GM19025 (cell line): ENCODE measurements around the gene ADD3.
"Not testable (repeated sequence)": the region's sequence is repeated elsewhere in the genome, so short reads cannot be mapped to it uniquely, and the experiment has no call there.

Experiments
- ATAC-seq: cut with Tn5 transposase; IDR thresholded peaks from one replicate; pipeline ENCODE4 v1.9.1; 2021; ENCODE audit warnings: mild to moderate bottlenecking, low read depth, moderate library complexity; ENCODE audit not compliant: unreplicated experiment

The ADD3 gene

DNA sequence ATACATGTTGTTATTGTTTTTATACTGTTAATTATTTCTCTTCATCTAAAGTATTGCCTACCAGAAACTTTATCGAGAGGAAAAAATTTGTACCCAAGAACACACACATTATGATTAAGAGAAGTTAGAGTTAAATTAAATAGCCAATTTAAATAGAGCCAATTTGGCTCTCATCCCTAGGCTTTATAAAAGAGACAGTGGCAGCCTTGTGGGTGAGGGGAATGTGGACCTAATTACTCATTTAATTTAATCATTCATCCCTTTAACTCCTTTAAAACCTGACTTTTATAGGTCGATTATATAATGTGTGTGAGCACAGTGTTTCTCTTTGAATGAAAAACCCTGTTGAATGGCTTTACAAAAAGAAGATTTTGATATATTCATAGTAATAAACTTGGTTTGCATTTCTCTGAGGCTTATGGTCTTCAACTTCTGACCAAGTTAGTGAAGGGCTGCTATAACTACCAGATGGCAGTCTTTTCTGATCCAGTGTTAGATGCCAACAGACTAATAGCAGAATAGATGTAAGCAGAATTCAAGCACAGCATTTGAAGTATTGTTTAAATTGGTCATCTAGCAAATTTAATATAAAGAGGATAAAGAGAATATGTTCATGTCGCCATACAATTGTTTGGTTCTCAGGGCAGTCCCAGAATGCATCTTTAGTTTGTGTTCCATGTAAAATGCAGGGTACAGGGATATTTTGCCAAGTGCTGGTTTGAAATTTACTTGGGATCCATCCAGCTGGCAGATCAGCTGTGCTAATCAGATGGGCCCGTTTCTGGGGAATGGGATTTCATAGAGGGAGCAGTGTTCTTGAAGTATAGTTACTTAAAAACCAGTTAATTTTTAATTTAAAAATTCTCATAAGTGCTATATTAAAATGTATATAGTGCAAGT is 25.3 kb downstream of the ADD3 start:
- no peak for ATAC-seq

DNA sequence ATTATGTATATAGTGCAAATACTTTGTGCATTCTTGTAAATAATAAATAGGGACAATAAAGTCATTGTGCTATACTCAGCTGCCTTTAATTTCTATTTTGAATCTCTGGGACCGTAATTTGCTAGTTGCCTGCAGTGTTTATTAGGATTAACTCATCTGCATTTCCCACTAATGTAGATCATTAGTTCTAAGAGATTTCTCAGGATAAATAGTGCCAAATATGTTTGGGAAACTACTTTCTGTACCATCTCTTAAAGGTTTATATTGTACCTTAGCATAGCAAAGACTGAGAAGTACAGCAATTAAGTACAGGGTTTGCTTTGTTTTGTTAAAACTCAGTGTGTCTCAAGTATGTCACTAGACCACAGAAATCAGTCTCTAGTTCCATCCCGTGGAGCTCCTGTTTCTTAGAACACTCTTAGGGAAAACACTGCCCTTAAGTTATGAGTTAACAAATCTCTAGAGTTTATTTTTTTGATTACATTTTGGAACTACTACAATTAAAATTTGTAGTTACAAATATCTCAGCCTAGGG is 26.0 kb downstream of the ADD3 start:
- ATAC-seq, result no peak

DNA sequence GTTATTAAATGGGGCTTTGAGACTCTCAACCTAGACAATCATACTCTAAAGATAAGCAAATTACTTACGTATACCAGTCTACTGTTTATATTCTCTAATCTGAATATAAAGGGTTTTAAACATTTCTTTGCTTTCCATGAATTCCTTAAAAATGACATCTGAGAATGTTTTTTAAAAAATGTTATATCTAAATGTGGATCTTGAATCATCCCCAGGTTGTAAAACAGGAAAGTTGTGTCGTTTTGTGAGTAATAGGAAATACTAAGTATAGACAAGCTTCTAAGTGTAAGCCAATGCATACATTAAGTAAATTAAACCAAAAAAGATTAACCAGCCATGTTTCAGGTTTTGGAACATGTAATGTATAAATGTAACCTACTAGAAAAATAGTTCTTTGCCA is 26.8 kb downstream of the ADD3 start:
- ATAC-seq, result no peak

DNA sequence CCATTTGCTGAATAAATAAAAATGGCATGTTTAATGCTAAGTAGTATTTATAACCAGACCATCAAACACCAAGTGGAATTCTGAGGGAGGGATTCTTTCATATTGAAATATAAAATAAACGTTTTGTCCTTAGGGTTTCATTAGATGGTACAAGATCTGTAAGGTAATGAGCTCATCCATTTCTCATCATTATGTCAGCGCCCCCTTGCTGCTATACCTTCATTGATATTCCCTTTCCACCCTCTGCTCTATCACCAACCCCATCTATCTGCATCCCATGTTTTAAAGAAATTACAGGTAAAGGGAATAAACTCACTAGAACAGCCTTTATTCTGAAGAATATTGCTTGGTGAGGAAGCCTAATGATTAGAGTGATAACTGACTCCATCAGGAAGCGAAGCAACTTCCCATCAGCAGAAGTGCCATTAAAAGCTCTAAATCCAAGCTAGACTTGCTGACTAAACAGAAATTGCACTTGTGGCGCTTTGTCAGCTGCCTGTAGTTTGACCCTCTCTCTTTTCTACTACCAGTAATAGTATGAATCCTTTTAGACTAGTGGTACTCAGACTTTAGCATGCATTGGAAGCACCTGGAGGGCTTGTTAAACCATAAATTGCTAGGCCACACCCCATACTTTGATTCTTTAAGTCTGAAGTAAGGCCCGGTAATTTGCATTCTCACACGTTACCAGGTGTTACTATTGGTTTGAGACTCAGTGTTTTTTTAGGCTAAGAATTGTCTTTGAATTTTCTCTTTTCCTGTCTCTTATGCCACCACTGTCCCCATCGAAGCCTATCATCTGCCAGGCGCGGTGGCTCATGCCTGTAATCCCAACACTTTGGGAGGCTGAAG is 27.5 kb downstream of the ADD3 start:
- no peak for ATAC-seq

DNA sequence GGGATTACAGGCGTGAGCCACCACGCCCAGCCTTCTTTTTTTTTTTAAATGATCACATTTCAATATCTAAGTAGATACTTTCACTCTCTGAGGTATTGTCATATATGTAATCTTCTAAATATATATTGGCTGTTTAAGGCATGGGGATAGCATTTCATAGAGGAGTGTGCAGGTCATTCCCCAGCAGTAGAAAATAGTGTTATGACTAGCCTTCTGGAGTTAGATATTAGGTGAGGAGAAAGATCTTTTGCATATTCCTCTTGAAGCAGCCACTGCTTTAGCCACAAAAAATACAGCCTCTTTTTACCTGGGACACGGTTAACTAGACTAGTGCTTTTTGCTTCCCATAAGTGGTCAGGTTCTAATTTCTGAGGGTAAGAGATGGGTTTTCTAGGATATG is 28.9 kb downstream of the ADD3 start:
- ATAC-seq, result peak; percentile 79

DNA sequence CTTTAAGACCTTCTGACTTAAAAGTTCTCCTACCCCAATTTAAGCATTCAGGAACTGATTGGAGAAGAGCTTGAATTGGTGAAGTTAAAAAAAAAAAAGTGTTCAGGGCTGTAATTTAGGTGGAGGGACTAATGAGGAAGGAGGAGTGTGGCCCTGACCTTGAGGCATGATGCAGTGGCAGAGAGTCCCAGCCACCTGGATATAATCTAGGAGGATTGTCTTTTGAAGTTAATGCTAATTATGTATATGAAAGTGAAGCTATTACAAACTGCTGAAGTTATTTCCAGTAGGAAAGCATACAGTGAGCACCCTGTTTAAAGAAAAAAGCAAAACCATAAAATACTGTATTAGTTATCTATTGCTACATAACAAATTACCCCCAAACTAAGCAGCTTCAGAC is 31.5 kb downstream of the ADD3 start:
- no peak for ATAC-seq

DNA sequence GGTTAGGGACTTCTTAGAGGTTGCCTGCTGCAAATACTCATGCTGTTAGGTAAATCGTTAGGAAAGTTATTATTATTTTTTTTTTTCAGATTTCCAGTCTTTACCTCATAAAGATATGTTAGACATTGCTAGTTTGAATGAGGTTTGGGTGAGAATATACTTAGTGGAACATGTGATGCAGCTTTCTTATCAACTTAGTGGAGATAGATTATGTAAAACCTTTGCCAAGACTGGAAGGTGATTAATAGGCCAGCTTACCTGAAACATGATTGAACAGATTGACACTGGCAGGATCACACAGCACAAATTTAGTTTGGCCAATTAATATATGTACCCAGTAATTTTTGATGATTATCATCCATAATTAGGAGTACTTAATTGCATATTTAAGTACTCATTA is 32.3 kb downstream of the ADD3 start:
- no peak for ATAC-seq

DNA sequence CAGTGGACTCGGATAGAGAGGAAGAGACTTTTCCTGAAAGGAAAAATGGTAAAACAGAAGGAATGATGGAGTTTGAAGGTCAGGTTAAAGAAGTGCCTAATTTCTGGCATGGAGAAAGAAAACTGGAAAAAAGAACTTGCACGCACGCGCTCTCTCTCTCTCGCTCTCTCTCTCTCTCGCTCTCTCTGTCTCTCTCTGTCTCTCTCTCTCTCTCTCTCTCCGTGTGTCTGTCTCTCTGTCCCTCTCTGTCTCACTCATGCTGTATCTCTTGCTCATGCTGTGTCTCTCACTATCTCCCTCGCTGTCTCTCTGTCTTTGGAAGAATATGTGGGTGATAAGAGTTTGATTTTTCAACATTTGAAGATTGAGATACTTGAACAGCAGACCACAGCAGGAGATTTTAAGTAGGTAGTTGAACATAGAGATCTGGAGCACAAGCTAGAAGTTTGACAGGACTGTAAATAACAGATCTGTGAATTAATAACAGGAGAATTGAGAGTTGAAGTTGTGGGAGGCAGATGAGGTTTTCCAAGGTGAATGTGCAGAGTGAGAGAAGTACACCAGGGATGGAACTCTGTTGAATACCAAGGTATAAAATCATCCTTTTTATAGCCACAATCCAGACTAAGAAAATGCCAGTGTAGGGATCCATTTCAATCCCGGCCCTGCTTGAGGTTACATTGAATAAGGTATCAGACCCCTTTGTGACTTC is 33.1 kb downstream of the ADD3 start:
- ATAC-seq, result no peak

DNA sequence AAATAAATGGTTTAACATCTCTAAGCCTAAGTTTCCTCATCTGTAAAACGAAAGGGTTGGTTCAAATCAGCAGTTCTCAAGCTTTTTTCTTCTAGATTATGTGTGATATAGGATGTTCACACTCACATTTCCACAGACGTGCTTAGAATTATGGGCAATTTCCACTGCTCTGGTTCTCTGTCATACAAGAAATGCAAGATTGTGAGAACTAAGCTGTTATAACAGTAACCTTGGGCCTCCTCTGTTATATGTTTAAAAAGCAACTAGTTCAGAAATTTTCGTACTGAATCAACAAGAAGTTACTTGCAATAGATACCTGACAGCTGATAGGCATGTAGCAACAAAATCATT is 33.7 kb downstream of the ADD3 start:
- no peak for ATAC-seq

DNA sequence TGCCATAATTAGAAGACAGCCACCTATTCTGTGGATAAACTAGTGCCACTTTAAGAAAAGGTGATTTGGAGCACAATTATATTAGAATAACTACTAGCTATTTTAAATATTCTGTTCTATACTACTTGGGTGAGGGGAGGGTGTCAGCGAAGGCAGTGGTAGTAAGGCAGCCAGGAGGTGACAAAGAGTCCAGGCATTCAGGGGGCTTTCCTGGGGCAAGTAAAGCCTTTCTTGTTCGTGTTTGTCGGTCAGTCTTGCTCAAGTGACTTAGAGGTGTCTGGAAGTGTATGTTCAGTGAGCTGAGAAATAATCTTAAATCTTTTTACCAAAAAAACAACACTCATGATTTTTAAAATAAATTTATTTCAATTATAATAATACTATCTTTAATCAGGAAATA is 34.4 kb downstream of the ADD3 start:
- ATAC-seq, result no peak

DNA sequence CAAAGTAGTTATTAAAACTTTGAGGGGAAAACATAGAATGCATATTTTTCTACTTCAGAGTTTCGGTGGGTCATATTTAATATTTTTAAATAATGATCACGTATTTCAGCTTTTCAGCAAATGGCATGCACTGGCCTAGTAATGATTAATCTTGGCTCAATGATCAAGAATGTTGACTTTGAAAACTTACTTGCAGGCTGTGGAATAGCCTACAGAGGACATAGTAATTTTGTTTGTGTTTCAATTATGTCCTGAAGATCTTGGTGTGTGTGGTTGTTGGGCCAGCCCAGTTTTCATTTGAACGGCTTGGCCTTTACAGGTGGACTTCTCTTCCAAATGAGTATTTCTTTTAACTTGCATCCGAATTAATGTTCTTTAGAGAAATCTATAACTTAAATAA is 35.1 kb downstream of the ADD3 start:
- ATAC-seq, result no peak

DNA sequence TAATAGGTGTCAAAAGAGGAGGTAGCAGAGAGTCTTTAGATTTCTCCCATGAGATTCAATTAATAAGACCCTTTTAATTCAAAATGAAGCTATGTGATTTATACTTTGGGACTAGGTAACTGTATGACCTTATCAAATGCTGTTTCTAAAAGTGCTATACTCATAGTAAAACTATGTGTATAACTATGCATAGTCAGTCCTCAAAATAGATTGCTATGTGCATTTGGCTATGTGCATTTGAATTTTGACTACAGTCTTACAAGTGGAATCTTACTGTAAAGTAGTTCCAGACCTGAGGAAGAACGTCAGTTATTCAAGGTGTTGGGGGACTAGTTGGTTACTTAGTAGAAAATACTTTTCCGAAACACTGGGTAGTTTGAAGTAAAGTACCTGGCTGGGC is 36.9 kb downstream of the ADD3 start:
- ATAC-seq, result no peak

DNA sequence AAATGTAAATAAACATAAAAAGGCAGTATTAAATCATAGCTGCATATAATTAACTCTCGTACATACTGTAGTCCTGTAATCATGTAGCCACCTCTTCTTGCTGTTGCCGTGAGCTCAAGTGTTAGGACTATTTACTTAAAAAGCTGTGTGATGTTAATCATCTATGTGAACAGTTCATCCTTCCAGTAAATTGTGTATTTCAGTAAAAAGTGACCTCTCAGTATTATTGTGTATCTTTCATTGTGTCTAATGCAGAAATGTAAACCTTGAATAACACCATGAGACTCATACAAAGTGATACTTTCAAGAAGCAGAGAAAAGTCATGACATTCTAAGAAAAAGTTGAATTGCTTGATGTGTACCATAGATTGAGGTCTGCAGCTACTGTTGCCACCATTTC is 38.0 kb downstream of the ADD3 start:
- no peak for ATAC-seq

DNA sequence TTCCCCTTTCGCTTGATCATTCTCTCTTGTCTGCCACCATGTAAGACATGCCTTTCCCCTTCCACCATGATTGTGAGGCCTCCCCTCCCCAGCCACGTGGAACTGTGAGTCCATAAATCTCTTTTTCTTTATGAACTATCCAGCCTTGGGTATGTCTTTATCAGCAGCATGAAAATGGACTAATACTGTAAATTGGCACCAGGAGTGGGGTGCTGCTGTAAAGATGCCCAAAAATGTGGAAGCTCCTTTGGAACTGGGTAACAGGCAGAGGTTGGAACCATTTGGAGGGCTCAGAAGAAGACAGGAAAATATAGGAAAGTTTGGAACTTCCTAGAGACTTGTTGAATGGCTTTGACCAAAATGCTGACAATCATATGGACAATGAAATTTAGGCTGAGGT is 40.4 kb downstream of the ADD3 start:
- ATAC-seq, result not testable (repeated sequence)

DNA sequence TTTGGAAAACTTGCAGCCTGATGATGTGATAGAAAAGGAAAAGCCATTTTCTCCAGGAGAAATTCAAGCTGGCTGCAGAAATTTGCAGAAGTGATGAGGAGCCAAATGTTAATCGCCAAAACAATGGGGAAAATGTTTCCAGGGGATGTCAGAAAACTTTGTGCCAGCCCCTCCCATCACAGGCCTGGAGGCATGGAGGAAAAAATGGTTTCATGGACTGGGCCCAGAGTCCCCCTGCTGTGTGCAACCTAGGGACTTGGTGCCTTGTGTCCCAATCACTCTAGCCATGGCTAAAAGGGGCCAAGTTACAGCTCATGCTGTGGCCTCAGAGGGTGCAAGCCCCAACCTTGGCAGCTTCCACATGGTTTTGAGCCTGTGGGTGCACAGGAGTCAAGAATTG is 41.0 kb downstream of the ADD3 start:
- no peak for ATAC-seq

DNA sequence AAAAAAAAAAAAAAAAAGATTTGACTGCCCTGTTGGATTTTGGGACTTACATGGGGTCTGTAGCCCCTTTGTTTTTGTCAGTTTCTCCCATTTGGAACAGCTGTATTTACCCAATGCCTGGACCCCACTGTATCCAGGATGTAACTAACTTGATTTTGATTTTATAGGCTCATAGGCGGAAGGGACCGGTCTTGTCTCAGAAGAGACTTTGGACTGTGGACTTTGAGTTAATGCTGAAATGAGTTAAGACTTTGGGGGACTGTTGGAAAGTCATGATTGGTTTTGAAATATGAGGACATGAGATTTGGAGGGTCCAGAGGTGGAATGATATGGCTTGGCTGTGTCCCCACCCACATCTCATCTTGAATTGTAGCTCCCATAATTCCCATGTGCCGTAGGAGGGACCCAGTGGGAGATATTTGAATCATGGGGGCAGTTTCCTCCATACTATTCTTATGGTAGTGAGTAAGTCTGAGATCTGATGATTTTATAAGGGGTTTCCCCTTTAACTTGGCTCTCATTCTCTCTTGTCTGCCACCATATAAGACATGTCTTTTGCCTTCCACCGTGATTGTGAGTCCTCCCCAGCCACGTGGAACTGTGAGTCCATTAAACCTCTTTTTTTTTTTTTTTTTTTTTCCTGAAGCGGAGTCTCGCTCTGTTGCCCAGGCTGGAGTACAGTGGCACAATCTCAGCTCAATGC is 42.3 kb downstream of the ADD3 start:
- not testable (repeated sequence) for ATAC-seq

DNA sequence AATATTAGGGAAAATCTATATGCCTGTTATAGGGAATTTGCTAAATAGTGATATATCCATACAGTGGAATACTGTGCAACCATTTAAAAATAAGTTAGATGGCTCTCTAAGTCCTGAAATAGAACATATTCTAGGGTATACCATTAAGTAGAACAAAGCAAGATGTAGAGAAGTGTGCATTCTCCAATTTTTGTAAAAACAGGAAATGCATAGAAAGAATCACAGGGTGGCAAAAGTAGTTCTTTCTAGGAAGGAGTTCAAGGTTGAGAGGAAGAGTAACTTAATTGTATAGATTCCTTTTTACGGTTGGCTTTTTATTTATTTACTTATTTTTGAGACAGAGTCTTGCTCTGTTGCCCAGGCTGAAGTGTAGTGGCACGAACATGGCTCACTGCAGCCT is 43.7 kb downstream of the ADD3 start:
- ATAC-seq, result no peak

DNA sequence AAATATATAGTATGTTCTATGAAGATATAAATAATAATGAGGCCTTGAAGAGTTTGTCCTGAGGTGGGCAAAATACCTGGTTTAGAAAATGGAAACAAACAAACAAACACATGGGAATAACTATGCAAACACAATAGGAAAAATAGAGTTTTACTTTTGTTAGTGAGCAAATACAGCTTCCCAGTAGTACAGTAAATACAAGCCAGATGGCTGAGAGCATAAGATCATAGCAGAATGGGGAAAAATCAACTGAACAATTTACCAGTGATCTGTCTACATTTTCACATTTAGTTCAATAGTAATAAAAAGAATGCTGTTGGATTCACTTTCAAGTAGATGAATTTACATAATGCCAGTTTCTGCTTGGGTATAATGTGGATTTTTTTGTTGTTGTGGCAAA is 45.1 kb downstream of the ADD3 start:
- no peak for ATAC-seq

DNA sequence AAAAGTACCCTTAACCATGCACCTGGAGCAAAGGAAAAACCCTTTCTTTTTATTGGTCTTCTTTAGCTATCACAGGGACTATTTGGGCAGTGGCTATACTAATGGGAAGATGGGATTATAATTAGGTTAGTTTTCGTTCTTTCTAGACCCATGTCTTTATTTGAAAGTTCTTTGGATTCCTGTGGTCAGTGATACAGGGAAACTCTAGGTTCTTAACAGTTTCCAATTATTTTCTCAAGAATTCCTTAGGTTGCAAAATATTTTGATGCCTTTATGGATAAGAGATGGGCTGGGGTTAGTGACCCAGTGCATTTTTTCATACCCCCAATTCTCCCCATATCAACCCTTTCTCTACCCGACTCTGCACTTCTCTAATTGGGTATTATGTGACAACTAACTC is 49.0 kb downstream of the ADD3 start:
- no peak for ATAC-seq

DNA sequence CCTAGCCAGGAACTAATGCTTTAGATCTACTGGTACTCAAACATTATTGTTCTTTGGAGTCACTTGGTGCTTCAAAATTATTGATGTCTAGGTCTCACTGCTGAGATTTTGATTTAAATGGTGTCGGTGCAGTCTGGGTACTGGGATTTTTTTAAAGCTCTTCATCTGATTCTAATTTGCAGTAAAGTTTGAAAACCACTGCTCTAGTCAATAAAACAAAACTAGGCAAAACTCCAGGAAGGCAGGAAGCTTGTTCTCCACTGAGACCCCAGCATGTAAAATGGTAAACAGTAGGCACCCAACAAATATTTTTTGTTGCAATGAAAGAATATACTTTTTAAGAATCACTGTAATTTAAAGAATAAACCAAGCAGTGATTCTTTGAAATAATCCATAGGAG is 49.7 kb downstream of the ADD3 start:
- ATAC-seq, result no peak
